GM18499 (cell line): ENCODE data around the gene TKTL1.

Experiments
- ATAC-seq: cut with Tn5 transposase; IDR thresholded peaks from one replicate; pipeline ENCODE4 v1.9.1; 2021; ENCODE audit warnings: moderate number of reproducible peaks; ENCODE audit not compliant: insufficient read depth, unreplicated experiment

TKTL1 gene

GRCh38 chrX:154358829-154359228 is 63.2 kb downstream of the TKTL1 start:
- ATAC-seq, result no peak

GRCh38 chrX:154359362-154360154 is 64.0 kb downstream of the TKTL1 start:
- ATAC-seq, result no peak

DNA sequence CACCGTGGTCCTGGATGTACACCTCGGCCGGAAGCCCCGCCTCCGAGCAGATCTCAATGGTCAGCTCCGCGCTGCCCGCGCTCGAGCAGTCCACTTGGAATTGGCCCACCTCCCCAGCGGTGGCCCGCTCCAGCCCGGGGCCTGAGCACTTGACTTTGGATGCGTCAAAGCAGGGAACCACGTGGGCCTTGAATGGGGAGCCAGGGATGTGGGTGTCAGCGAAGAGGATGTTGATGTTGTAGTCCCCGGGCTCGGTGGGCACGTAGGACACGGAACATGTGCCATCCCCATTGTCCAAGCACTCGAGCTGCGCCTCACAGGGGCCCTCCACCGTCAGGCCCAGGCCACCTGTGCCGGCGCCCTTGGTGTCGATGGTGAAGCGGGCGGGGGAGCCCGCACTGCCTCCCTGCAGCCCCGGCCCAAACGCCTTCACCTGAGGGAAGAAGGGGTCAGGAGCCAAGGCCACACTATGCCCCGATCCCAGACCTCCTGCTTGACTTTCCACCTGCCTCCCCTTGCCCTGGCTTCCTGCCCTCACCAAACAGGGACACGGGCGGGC is 64.6 kb downstream of the TKTL1 start:
- no peak for ATAC-seq

DNA sequence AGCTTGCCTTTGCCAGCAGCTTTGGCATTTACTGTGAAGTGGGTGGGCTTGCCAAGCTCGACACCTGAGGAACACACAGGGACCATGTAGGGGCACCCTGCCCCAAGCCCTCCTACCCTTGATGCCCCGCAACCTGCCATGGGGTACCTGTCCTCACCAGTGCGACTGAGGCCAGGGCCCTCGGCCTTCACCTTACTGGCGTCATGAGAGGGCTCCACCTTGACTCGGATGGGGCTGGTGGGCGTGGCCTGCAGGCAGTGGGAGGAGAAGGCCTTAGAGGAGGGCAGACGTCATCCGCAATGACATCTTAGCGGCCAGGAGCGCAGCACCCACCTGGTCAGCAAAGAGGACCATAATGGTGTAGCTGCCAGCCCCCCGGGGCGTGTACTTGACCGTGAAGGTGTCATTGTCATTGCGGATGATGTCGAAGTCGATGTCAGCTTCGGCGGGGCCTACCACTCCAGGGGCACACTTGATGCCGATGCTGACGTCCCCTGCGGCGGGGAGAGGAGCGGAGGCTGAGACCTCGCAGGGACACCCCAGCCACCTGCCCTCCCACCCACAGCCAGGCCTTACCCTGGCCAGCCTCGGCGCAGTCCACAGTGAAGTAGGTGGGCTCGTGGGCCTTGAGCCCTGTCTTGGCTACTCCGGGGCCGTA is 66.6 kb downstream of the TKTL1 start:
- ATAC-seq, result no peak

- ATAC-seq, result no peak
These were observed 68.3 kb downstream of the TKTL1 start for GRCh38 chrX:154363706-154364439.

GRCh38 chrX:154365052-154365600 is 69.5 kb downstream of the TKTL1 start:
- ATAC-seq, result no peak

DNA sequence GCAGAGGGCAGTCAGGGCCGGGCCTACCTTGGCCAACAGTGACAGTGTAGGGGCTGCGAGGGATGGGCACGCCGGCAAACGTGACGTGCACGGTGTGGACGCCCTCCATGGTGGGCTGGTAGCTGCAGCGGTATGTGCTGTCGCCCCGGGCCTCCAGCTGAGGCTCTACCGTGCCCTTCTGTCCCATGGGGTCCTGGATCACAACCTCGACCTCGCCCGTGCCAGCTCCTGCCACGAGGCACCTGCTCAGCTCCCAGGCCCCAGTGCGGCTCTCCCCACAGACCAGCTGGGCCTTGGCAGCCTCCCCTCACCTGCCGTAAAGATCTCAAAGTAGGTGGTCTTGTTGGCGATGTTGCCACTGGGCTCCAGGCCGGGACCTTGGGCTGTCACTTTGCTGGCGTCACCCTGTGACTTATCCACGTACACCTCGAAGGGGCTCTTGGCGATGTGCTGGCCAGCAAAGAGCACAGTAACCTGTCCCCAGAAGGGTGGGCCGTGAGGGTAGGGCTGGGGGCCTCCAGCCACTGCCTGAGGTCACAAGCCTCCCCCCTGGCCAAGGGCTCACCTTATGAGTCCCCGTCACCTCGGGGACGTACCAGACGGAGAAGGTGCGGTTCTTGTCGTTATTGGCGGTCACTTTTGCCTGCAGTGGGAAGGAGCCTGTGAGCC is 70.5 kb downstream of the TKTL1 start:
- no peak for ATAC-seq

DNA sequence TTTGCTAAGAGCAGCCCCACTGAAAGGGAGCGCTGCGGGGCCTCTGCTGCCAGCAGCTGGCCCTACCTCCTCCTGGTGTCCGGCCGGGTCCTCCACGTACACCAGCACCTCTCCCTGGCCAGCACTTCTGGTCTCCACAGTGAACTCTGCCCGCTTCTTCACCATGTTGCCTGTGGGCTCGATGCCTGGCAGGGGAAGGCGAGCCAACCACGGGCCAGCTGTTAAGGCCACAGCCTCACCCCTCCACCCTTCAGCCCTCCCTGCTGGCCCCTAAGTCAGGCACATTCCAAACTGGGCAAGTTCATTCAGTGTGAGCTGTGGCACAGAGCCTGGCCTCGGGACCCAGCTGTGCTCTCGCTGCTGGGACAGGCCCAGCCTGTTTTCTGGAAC is 71.1 kb downstream of the TKTL1 start:
- no peak for ATAC-seq

DNA sequence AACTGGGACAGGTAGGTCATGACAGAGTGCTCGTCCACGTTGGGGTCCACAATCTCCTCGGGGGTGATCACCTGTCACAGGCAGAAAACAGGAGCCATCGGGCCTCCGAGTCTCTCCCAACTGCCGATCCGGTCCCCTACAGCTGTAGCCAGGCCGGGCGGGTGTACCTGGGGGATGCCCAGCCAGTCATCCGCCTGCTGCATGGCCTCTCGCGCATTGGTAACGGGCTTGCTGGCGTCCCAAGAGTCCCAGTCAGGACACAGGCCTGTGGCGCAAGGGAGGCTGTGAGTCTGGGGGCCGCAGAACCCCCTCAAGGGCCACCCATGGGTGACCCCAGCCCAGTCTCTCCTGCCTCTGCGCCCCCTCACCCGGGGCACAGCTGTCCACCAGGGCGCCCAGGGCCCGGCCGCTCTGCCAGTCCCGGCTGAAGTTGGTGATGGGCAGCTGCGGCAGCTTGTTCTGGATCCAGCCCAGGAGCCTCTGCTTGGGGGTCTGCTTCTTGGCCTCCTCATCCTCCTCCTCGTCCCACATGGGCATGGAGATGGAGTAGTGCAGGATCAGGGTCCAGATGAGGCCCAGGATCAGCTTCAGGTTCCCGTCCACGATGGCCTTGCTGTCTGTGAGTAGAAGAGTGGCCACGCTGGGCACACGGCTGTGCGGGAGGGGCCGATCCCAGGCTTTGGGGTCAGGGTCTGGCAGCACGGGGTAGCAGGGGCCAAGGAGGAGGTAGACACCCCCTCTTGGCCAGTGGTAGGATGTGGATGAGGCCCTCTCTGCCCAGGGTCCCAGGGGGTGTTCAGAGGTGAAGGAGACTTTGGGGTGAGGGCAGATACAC is 72.1 kb downstream of the TKTL1 start:
- no peak for ATAC-seq

- ATAC-seq, result no peak
These were observed 73.2 kb downstream of the TKTL1 start for GRCh38 chrX:154368630-154369448.

DNA sequence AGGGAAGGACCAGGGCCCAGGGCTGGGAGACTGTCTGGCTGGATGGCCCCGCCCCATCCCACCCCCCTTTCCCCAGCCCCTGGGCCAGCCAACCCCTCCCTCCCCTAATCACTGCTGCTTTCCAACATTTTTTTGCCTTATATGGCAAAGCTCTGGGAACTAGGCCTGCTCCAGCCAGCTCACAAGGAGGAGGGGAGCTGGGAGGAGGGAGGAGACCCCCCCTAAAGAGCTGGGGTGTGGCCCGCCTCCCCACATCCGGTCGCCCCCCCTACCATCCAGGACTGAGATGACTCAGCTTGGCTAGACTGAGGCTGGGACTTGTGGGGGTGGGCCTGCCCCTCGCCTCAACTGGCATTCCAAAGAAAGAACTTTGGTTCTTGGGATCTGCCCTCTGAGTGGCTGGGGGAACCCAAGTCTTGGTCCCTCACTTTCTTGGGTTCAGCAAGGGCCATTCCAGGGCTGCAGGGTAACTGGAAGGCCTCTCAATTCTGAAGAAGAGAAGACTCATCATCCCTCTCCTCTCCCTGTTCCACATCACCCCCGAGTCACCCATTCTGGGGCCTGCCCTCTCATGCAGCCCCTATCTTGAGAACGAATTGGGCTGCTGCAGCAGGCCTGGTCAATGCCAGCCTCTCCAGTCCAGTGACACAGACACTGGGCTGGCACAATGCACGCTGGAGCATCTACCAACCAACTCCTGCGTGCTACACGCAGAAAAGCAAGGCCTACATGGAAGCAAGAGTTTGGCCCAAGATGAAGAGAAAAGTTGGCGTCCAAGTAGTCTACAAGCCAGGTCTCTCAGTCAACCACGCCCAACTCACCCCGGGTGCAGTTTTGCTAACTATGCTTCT is 74.1 kb downstream of the TKTL1 start:
- ATAC-seq, result no peak

DNA sequence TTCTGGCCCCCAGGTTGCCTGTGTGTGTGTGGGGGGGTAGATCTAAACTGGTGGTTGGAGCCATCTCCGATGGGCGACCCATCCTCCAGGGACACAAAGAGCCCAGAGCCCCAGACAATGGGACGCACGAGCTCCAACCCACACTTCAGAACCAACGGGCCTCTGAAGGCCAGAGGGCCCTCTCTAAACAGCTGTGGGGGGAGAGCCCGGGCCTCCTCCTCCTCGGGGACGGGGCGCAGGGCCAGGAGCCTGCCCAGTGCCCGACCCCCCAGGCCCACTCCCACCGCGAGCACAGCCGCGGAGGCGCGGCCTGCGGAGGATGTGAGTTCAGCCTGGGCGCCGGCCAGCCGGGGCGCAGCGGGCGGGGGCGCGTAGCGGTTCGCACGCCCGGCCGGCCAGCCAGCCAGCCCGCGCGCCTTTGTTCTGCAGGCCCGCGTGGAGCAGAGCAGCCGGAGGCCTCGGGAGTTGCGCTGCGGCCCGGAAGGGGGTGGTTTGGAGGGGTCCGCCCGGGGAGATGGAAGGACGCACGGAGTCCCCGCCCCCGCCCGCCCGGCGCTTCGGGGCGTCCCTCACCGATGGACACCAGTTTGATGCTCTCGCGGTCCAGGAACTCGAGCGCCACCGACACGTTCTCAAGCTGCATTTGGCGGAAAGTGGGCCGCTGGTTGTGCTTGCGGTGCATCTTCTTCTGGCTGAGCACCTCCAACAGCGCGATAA is 74.9 kb downstream of the TKTL1 start:
- ATAC-seq, result no peak

GRCh38 chrX:154371017-154371788 is 75.6 kb downstream of the TKTL1 start:
- no peak for ATAC-seq

- ATAC-seq, result no peak
These were observed 76.2 kb downstream of the TKTL1 start for GRCh38 chrX:154371789-154372300.

- no peak for ATAC-seq
These were observed 77.0 kb downstream of the TKTL1 start for GRCh38 chrX:154372612-154373022.
